Endothelial cell of umbilical vein (primary cell): Measurements from ENCODE around the gene EFCC1. TPM values are rescaled to one million over a fixed set of nuclear protein-coding genes. Genes with fewer than 3 reads are reported as not detected.

Experiments used
- BruUV-seq: library from RNA; stranded (reverse); fragments of 400-500 nt; replicated peaks from 2 replicates; lab custom pipeline; 2021; lab: Mats Ljungman, UMichigan
- CTCF ChIA-PET: fragments of 300-600, 350-600 bp; sonication (Branson Sonifier 250); formaldehyde crosslinking; loops from one replicate; lab custom pipeline; 2021; ENCODE audit warnings: antibody characterized with exemption, inconsistent platforms; lab: Charles Lee
- POLR2A ChIA-PET: fragments of 300-600, 350-600 bp; sonication (Branson Sonifier 250); formaldehyde crosslinking; loops from one replicate; lab custom pipeline; 2021; ENCODE audit warnings: antibody characterized with exemption, inconsistent platforms; lab: Charles Lee
- DNase-seq: peaks from one replicate; pipeline ENCODE4 v3.0.0-alpha.2; 2011; ENCODE audit warnings: low read depth, low spot score
- FAIRE-seq: peaks from 2 replicates; lab custom pipeline; 2011; peaks lifted over from hg19 to GRCh38; lab: Jason Lieb, UNC
- H2AFZ ChIP-seq: 2 replicates; pipeline ENCODE4 v1.6.0; 2012; ENCODE audit warnings: low read depth, low read length, control low read depth, inconsistent platforms
- H3K27ac ChIP-seq: 2 replicates; pipeline ENCODE4 v1.5.1; 2011; ENCODE audit warnings: low read depth, mild to moderate bottlenecking, control low read depth, low read length, moderate library complexity; ENCODE audit not compliant: insufficient read depth
- H3K27me3 ChIP-seq, 2 experiments: 2 replicates each; pipeline versions ENCODE4 v1.6.0 to v1.6.1; 2011; ENCODE audit warnings: low read length in 2 of 2, mixed read lengths in 1 of 2; ENCODE audit not compliant: control insufficient read depth in 2 of 2, insufficient read depth in 2 of 2
- H3K36me3 ChIP-seq, 2 experiments: 2 replicates in 1 of 2; 3 replicates in 1 of 2; pipeline ENCODE4 v1.5.1; 2011; ENCODE audit warnings: low read length in 2 of 2, mild to moderate bottlenecking in 1 of 2, moderate library complexity in 1 of 2; ENCODE audit not compliant: control insufficient read depth in 2 of 2, insufficient read depth in 2 of 2; ENCODE audit errors: extremely low read depth in 1 of 2
- H3K4me1 ChIP-seq: 3 replicates; pipeline ENCODE4 v1.5.1; 2011; ENCODE audit warnings: mild to moderate bottlenecking, low read length; ENCODE audit not compliant: control insufficient read depth, insufficient read depth; ENCODE audit errors: extremely low read depth
- H3K4me2 ChIP-seq: 2 replicates; pipeline ENCODE4 v1.6.1; 2011; ENCODE audit warnings: low read length, control low read depth, mixed read lengths; ENCODE audit not compliant: insufficient read depth
- H3K4me3 ChIP-seq, 3 experiments: fragments of 200-600 bp in 1 of 3; sonication (generic), shearing (Covaris generic) in 1 of 3; replicated peaks in 1 of 3; 2 replicates each; pipeline ENCODE4 v1.5.1; 2011 to 2016; ENCODE audit warnings: control low read depth in 3 of 3, low read length in 3 of 3, mild to moderate bottlenecking in 2 of 3, inconsistent platforms in 1 of 3, low read depth in 1 of 3, moderate library complexity in 1 of 3; ENCODE audit not compliant: insufficient read depth in 1 of 3
- H3K79me2 ChIP-seq: 2 replicates; pipeline ENCODE4 v1.6.0; 2012; ENCODE audit warnings: low read length, inconsistent platforms; ENCODE audit not compliant: control insufficient read depth, insufficient read depth
- H3K9ac ChIP-seq: replicated peaks from 2 replicates; pipeline ENCODE3; 2011; ENCODE audit warnings: low read length, control low read depth; ENCODE audit not compliant: insufficient read depth; ENCODE audit errors: extremely low read depth
- H3K9me1 ChIP-seq: replicated peaks from 3 replicates; pipeline ENCODE4 v1.6.0; 2011; ENCODE audit warnings: mild to moderate bottlenecking, low read length; ENCODE audit not compliant: control insufficient read depth, insufficient read depth; ENCODE audit errors: extremely low read depth
- H3K9me3 ChIP-seq: replicated peaks from 2 replicates; pipeline ENCODE4 v1.5.1; 2012; ENCODE audit warnings: low read length, inconsistent platforms; ENCODE audit not compliant: control insufficient read depth, insufficient read depth
- H4K20me1 ChIP-seq: replicated peaks from 2 replicates; pipeline ENCODE3; 2011; ENCODE audit warnings: mild to moderate bottlenecking, low read length; ENCODE audit not compliant: control insufficient read depth, insufficient read depth; ENCODE audit errors: extremely low read depth
- CTCF ChIP-seq, 2 donors: IDR thresholded peaks; 1 replicate in 1 of 2; 2 replicates in 1 of 2; pipeline ENCODE4 v1.5.1; 2011; ENCODE audit warnings: low read length in 2 of 2, mild to moderate bottlenecking in 2 of 2, moderate library complexity in 2 of 2, control low read depth in 1 of 2, inconsistent platforms in 1 of 2, low read depth in 1 of 2; ENCODE audit not compliant: insufficient read depth in 1 of 2; ENCODE audit errors: extremely low read depth in 1 of 2
- EZH2 ChIP-seq: IDR thresholded peaks from 2 replicates; pipeline ENCODE4 v1.6.1; 2012; ENCODE audit warnings: borderline replicate concordance, low read depth, mild to moderate bottlenecking, moderate library complexity, low read length, inconsistent platforms; ENCODE audit not compliant: severe bottlenecking
- FOS ChIP-seq: IDR thresholded peaks from 2 replicates; pipeline ENCODE4 v1.6.1; 2011; ENCODE audit warnings: mild to moderate bottlenecking, low read length, moderate library complexity, borderline replicate concordance; ENCODE audit not compliant: insufficient read depth
- GATA2 ChIP-seq: IDR thresholded peaks from 2 replicates; pipeline ENCODE4 v1.7.0; 2011; ENCODE audit warnings: low read depth, mild to moderate bottlenecking, moderate library complexity, mixed read lengths, low read length; ENCODE audit not compliant: insufficient read length, insufficient read depth
- JUN ChIP-seq: IDR thresholded peaks from 2 replicates; pipeline ENCODE4 v1.6.1; 2011; ENCODE audit warnings: borderline replicate concordance, low read depth; ENCODE audit not compliant: insufficient read length, insufficient read depth
- MAX ChIP-seq: IDR thresholded peaks from 2 replicates; pipeline ENCODE4 v1.6.1; 2011; ENCODE audit not compliant: insufficient read depth, insufficient read length
- MYC ChIP-seq: IDR thresholded peaks from one replicate; pipeline ENCODE4 v1.6.1; 2011; ENCODE audit warnings: mild to moderate bottlenecking, low read depth, low read length
- POLR2A ChIP-seq: IDR thresholded peaks from 2 replicates; pipeline ENCODE4 v1.6.1; 2012; ENCODE audit warnings: low read depth, mild to moderate bottlenecking, control low read depth, low read length
- POLR2AphosphoS5 ChIP-seq: IDR thresholded peaks from 2 replicates; pipeline ENCODE4 v1.6.1; 2012; ENCODE audit warnings: low read depth, mild to moderate bottlenecking, control low read depth, low read length, moderate library complexity; ENCODE audit not compliant: insufficient read depth
- dilution Hi-C: fragments of 300-500 bp; cut with MboI; formaldehyde crosslinking; loops from one replicate; pipeline ENCODE4 v1.15.0; 2019; ENCODE audit warnings: low sequenced_read_pairs; ENCODE audit not compliant: extremely low pct_ligation_motif_present
- intact Hi-C: fragments of 100-400 bp; cut with micrococcal nuclease; formaldehyde crosslinking; loops from one replicate; pipeline ENCODE4 v1.10.0; 2022
- polyA plus RNA-seq, 4 experiments: library from polyadenylated mRNA; depleted of rRNA in 3 of 4; stranded (reverse) in 3 of 4; unstranded in 1 of 4; fragments of >200 nt; gene quantifications; 2 replicates each; pipeline versions ENCODE4 v1.2.1 to v1.2.3, GENCODE V29; 2011 to 2012; ENCODE audit warnings: missing spikeins in 1 of 4
- total RNA-seq: library from RNA; stranded (reverse); gene quantifications from 2 replicates; pipeline ENCODE4 v1.2.3, GENCODE V29; 2021

Gene EFCC1
- total and polyA plus RNA-seq, 2 donors (not counting 3 experiments of a cell fraction or from before 2014, with no cell fraction given), result 0.73 to 1.3 TPM

GRCh38 chr3:129018271-129018670 is 17.2 kb downstream of the EFCC1 start:
- dilution Hi-C loops (no loop called here), intact Hi-C loops (no loop called here)
- ChIA-PET POLR2A (no interaction called here), CTCF (no interaction called here)
- Histone ChIP-seq H3K4me2 (no peak overlapping the region), H3K4me3 (no peak overlapping the region), H3K4me1 (peaks cover 33% of the 10 kb centered on the region), H2AFZ (no peak overlapping the region), H3K9ac (no peak overlapping the region), H4K20me1 (no peaks in the 10 kb centered on the region), H3K27me3 (no peaks in the 10 kb centered on the region), H3K27ac (no peak overlapping the region), H3K79me2 (no peaks in the 10 kb centered on the region), H3K9me1 (no peaks in the 10 kb centered on the region), H3K9me3 (no peaks in the 10 kb centered on the region), H3K36me3 (no peaks in the 10 kb centered on the region)
- TF ChIP-seq POLR2AphosphoS5, result no peak
- no peak for TF ChIP-seq CTCF (IDR thresholded peaks at IDR 0.05; ENCODE audit: extremely low read depth in 1 of 2, insufficient read depth in 1 of 2, low read depth in 1 of 2, low read length in 2 of 2)
- no peak for TF ChIP-seq MYC
- no peak for TF ChIP-seq MAX
- TF ChIP-seq EZH2, result no peak
- TF ChIP-seq JUN, result no peak
- TF ChIP-seq POLR2A, result no peak
- no peak for TF ChIP-seq GATA2
- TF ChIP-seq FOS, result no peak
- BruUV-seq, result no TSS peak
- no peak for FAIRE-seq
- DNase-seq, result no peak
